HG02678 (cell line): ENCODE measurements around the gene FNBP1L.

ENCODE experiments used
- ATAC-seq: cut with Tn5 transposase; IDR thresholded peaks from one replicate; pipeline ENCODE4 v1.9.1; 2021; ENCODE audit warnings: mild to moderate bottlenecking, moderate library complexity; ENCODE audit not compliant: unreplicated experiment

The FNBP1L gene

DNA sequence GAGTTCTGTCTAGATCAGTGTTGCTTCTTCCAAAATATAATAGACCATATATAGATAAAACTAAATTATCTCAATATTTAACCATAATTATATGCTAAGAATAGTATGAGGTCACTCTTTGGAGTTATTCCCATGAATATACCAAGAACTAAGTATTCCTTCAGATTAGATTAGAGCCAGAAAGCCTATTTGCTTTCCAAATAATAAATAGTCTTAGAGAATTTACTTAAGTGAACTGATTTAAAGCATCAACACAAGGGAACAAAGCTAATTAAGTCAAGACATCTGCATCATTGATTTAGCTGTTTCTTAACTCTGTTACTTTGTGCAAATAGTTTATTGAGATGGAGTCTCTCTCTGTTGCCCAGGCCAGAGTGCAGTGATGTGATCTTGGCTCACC is 35.7 kb downstream of the FNBP1L start:
- ATAC-seq: no peak

- ATAC-seq: no peak
Observed at GRCh38 chr1:93488207-93488606, 40.3 kb downstream of the FNBP1L start.

DNA sequence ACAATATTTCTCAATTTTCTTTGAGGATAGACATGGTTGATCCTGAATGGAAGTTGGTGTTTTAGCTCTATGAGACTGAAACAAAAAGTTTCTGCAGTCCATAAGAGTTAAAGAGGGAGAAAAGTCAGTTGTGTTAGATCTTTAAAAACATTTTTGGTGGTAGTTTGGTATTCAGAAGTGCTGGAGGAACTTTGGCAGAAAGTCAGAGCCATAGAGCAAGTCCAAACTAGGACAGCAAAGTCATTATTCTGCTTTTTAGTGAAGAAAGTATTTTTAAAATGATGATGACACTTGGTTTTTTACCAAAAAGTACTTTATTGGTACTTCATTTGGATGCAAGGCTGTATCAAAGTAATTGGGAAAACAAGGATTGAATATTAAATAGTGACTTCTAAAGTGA is 41.8 kb downstream of the FNBP1L start:
- ATAC-seq: no peak

DNA sequence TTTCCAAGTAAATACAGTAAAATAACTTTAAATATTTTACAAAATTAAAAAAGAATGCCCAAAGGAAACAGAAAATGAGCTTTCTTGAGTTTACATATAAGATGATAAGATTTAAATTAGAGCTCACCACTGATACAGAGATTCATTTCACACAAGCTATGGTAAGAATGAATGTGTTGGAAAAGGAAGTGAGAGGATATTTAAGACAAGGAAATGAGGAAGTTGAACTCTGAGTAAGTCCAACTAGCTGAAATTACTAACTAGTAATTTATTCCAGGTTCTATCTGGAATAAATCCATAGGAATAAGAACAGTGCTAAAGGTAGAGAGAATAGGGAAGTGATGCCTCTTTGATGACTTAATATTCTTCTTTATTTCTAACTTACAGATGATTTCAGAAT is 42.4 kb downstream of the FNBP1L start:
- no peak for ATAC-seq

GRCh38 chr1:93495911-93496310 is 48.0 kb downstream of the FNBP1L start:
- ATAC-seq: no peak

DNA sequence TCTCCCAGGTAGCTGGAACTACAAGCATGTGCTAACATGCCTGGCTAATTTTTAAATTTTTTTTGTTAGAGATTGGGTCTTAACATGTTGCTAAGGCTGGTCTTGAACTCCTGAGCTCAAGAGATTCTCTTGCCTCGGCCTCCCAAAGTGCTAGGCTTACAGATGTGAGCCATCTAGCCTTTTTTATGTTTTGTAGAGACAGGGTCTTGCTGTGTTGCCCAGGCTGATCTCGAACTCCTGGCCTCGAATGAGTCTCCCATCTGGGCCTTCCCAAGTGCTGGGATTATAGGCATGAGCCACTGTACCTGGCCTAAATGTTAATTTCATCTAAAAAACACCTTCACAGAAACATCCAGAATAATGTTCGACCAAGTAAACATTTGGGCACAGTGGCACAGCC is 48.6 kb downstream of the FNBP1L start:
- no peak for ATAC-seq

GRCh38 chr1:93499075-93499474 is 51.2 kb downstream of the FNBP1L start:
- ATAC-seq: no peak

DNA sequence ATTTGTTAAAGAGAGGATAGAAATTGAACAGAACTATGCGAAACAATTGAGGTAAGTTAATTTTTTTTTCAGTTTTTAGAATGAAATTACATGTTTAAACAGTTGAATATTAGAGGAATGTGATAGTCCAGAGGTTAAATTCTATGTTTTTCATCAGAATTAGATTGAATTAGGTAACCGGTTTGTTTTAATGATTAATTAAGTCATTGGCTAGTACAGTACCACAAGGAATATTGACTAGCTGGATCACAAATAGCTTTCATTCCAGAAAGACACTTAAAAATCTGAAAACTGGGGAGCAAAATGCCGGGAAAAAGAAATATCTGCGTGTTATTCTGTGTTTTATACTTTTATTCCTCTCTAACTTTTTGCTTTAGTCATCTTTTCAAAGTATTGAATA is 51.6 kb downstream of the FNBP1L start:
- ATAC-seq: no peak

GRCh38 chr1:93500275-93500674 is 52.4 kb downstream of the FNBP1L start:
- no peak for ATAC-seq

DNA sequence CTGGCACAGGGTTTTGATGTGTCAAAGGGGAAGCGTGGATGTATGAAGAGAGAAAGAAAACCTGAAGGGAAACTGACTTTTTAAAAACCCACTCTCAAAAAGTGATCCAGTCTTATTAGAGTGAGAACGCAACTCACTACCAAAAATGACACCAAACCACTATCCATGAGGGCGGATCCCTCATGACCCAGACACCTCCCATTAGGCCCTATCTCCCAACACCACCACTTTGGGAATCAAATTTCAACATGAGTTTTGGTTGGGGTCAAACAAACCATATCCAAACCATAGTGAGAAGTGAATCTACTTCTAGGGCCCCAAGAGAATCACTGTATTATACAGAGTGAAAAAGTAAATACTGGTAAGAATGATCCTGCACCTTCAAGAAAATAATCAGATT is 53.5 kb downstream of the FNBP1L start:
- ATAC-seq: no peak

DNA sequence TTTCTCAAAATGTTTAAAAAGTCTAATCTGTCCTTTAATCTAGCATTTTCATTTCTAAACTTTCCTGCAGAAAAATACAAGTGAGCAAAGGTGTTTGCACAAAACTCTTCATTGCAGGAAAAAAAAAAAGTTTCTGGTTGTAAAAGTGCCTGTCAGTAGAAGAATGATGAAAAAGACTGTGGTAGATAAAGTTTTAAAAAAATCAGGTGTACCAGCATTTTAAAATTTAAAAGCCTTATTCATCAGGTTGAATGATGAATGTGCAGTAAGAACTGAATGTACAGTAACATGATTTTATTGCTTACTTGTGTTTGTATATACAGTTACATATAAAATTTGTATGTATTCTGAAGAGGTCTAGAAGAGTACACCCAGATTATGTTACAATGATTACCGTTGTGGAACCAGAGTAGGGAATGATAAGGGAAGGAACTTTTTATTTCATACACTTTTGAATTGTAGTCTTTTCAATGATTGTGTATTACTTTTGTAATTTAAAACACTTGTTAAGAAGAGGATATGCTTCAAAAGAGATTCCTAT is 54.0 kb downstream of the FNBP1L start:
- ATAC-seq: no peak

DNA sequence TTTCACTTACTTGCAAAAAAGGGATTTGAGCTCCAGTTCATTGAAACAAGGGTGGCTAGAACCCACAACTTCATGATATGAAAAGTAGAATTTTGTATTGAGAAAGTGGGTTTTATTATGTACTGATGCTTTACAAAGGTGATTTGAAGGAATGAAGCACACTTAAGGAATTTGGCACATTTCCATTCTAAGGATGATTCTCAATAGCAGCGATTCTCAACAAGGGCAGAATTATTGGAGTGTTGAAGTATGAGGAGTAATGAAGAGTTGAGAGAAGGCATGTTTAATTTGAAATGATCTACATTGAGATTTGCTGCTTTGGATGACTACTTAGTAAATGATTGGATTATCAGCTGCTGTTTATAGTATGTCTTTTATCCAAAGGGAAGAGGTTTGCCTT is 54.7 kb downstream of the FNBP1L start:
- no peak for ATAC-seq

GRCh38 chr1:93503163-93503562 is 55.2 kb downstream of the FNBP1L start:
- no peak for ATAC-seq

- ATAC-seq: no peak
Observed at GRCh38 chr1:93503816-93504215, 55.9 kb downstream of the FNBP1L start.

GRCh38 chr1:93504247-93505033 is 56.5 kb downstream of the FNBP1L start:
- ATAC-seq: no peak

DNA sequence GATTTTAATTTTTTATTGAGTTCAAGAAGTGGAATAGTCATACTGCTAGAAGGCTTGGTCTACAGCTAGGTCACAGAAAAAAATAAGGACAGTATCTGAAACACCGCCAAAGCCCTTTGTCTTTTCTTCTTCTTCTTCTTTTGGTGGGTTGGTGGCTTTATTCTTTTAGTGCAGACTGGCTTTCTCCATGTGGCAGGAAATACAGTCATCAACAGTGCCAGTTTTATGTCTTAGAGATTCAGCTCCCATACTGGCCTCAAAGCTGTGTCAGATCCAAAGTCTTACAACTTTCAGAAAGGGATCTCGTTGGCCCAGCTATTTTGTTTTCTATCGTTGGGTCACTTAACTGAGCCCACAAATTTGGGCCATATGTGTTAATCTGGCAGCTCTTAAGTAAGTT is 58.2 kb downstream of the FNBP1L start:
- no peak for ATAC-seq

- no peak for ATAC-seq
Observed at GRCh38 chr1:93516164-93516563, 68.2 kb downstream of the FNBP1L start.

GRCh38 chr1:93518516-93518915 is 70.6 kb downstream of the FNBP1L start:
- ATAC-seq: no peak

- no peak for ATAC-seq
Observed at GRCh38 chr1:93519199-93519829, 71.4 kb downstream of the FNBP1L start.

GRCh38 chr1:93521618-93522017 is 73.7 kb downstream of the FNBP1L start:
- ATAC-seq: no peak

DNA sequence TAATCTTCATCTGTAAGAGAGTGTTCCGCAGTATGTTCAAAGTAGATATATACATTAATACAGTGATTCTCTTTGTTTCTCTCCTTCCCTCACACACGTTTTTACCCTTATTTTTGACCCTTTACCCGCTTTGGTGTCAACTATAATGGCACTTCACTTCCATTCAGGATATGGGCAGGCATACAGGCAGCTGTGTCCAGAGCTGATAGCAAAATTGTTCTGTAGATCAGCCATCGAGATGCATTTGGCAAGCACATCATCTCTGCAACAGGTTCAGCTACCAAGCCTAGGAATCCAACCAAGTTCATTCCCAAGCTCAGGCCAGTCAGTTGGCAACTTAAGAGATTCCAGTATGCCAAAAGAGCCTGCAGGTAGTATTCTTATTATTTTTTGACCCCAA is 74.8 kb downstream of the FNBP1L start:
- ATAC-seq: no peak

DNA sequence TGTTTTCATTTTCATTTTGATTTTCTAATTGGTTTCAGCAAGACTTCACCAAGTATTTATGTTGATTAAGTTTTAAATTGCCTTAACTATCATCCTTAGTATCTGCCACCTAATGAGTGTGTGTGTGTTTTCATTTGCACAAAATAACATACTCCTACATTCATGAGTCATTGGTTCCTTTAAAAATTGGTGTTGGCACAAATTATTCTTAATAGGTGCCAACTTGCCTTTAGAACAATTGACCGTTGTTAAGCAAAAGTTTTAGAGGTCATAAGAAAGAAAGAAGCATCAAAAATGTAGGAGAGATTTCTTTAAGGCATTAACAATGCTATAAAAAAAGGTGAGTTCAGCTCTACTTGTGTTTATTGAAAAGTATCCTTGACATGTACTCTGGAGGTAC is 77.5 kb downstream of the FNBP1L start:
- ATAC-seq: no peak
